ENCODE measurements around the gene RXRA. TPM values are rescaled to one million over a fixed set of nuclear protein-coding genes. Genes with fewer than 3 reads are reported as not detected.
A peak's percentile ranks its signal among the peaks of the same experiment; 100 is the strongest.

RXRA gene
- total and polyA plus RNA-seq, 7 experiments from 2014 or later = 0.31 to 59.5 (median 8.4) TPM

DNA sequence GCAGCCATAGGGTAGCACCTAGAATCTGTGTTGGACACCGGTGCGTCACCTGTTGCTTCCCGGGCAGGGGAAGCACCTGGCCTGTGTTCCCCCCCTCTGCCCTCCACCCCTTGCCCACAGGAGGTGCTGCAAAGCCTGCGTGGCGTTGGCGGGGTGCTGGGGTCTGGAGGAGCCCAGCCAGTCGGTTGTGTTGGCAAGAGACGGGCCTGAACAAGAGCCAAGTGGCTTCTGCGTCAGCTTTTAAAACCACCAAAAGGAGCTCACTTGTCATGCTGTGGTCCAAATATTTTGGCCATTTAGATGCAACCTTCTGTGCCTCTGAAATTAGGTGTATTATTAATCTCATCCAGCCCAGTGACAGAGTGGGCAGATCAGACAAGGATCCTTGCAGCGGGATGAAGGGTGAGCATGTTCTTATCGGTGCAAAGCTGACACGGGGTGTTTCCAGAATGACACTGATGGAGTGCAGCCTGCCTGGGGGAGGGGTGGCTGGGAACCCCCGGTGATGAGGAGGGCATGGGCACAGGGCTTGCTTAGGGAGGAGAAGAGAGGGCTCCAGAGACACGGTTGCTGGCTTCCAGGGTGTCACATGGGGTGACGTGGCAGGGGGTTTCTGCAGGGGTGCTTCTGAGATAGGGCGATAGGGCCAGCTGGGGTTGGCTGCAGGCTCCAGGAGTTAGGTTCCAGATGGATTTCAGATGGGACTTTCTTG, 9.7 kb upstream of the RXRA start:
- ChIA-PET CTCF (no interaction called here), POLR2A (no interaction called here)
- no peak overlapping the region for H3K27ac ChIP-seq (ENCODE audit: low read depth, low read length)
- DNase-seq (peak in 1 of 9 donors; percentile 39), ATAC-seq (peak; percentile 50)
- Mint-ChIP-seq H3K9me3 (peaks cover 0 to 12% (median 2%) of the 10 kb centered on the region in 11 donors), H3K4me3 (no peak overlapping the region), H3K27ac (peak overlapping the region in 1 of 9 donors; percentile 24), H3K4me1 (peaks cover 0 to 3% (median 0%) of the 10 kb centered on the region in 7 donors), H3K27me3 (peaks cover 4 to 12% (median 10%) of the 10 kb centered on the region in 5 donors), H3K36me3 (peaks cover 0 to 8% (median 0%) of the 10 kb centered on the region in 5 donors)
- no peaks in the 10 kb centered on the region for H3K9me3 ChIP-seq (ENCODE audit: control insufficient read depth in 2 of 3, low read length in 3 of 3)
- H3K4me3 ChIP-seq (ENCODE audit: low read length) = no peak overlapping the region
- H3K36me3 ChIP-seq (ENCODE audit: control insufficient read depth in 2 of 3, insufficient read depth in 3 of 3, low read length in 3 of 3) = no peaks in the 10 kb centered on the region
- no peaks in the 10 kb centered on the region for H3K4me1 ChIP-seq (ENCODE audit: control insufficient read depth in 2 of 2, insufficient read depth in 2 of 2, low read length in 2 of 2)
- intact Hi-C loops (cut with micrococcal nuclease) = no loop called here
- H3K27me3 ChIP-seq (ENCODE audit: control insufficient read depth in 2 of 2, insufficient read depth in 2 of 2, low read length in 2 of 2) = no peaks in the 10 kb centered on the region

GRCh38 chr9:134317400-134317789, 8.9 kb upstream of the RXRA start:
- H3K36me3 ChIP-seq (ENCODE audit: control insufficient read depth in 2 of 3, insufficient read depth in 3 of 3, low read length in 3 of 3) = no peaks in the 10 kb centered on the region
- H3K4me3 ChIP-seq (ENCODE audit: low read length) = no peak overlapping the region
- ChIA-PET POLR2A (no interaction called here), CTCF (no interaction called here)
- Mint-ChIP-seq H3K36me3 (peaks cover 0 to 8% (median 0%) of the 10 kb centered on the region in 5 donors), H3K9me3 (peaks cover 0 to 9% (median 2%) of the 10 kb centered on the region in 11 donors), H3K27me3 (peaks cover 4 to 8% (median 7%) of the 10 kb centered on the region in 5 donors), H3K4me1 (peaks cover 0 to 3% (median 0%) of the 10 kb centered on the region in 7 donors), H3K27ac (peak overlapping the region in 1 of 9 donors; percentile 86), H3K4me3 (no peak overlapping the region)
- no peaks in the 10 kb centered on the region for H3K27me3 ChIP-seq (ENCODE audit: control insufficient read depth in 2 of 2, insufficient read depth in 2 of 2, low read length in 2 of 2)
- DNase-seq (no peak), ATAC-seq (no peak)
- H3K4me1 ChIP-seq (ENCODE audit: control insufficient read depth in 2 of 2, insufficient read depth in 2 of 2, low read length in 2 of 2) = no peaks in the 10 kb centered on the region
- H3K27ac ChIP-seq (ENCODE audit: low read depth, low read length) = no peak overlapping the region
- H3K9me3 ChIP-seq (ENCODE audit: control insufficient read depth in 2 of 3, low read length in 3 of 3) = no peaks in the 10 kb centered on the region
- intact Hi-C loops (cut with micrococcal nuclease) = no loop called here

DNA sequence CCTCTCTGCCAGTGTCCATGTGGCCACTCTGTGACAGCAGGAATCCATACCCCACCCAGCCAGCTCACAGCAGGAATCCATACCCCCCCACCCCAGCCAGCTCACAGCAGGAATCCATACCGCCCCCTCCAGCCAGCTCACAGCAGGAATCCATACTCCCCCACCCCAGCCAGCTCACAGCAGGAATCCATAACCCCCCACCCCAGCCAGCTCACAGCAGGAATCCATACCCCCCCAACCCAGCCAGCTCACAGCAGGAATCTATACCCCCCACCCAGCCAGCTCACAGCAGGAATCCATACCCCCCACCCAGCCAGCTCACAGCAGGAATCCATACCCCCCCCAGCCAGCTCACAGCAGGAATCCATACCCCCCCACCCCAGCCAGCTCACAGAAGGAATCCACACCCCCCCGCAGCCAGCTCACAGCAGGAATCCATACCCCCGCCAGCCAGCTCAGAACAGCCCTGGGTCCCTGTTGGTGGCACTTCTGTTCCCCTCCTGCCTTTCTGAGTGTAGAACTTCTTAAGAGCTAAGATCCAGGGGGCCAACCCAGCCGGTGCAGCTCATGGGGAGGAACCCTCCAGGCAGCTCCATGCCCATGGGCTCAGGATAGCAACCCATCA, 8.4 kb upstream of the RXRA start:
- Histone ChIP-seq H3K27me3 (ENCODE audit: control insufficient read depth in 2 of 2, insufficient read depth in 2 of 2, low read length in 2 of 2) (no peaks in the 10 kb centered on the region), H3K9me3 (ENCODE audit: control insufficient read depth in 2 of 3, low read length in 3 of 3) (no peaks in the 10 kb centered on the region), H3K4me3 (ENCODE audit: low read length) (no peak overlapping the region), H3K27ac (ENCODE audit: low read depth, low read length) (no peak overlapping the region), H3K4me1 (ENCODE audit: control insufficient read depth in 2 of 2, insufficient read depth in 2 of 2, low read length in 2 of 2) (no peaks in the 10 kb centered on the region), H3K36me3 (ENCODE audit: control insufficient read depth in 2 of 3, insufficient read depth in 3 of 3, low read length in 3 of 3) (no peaks in the 10 kb centered on the region)
- Mint-ChIP-seq H3K27ac (no peak overlapping the region), H3K4me1 (peaks cover 0 to 3% (median 0%) of the 10 kb centered on the region in 7 donors), H3K36me3 (peaks cover 0 to 8% (median 0%) of the 10 kb centered on the region in 5 donors), H3K4me3 (no peak overlapping the region), H3K27me3 (peaks cover under 1 to 8% (median 4%) of the 10 kb centered on the region in 5 donors), H3K9me3 (peaks cover 0 to 9% (median 2%) of the 10 kb centered on the region in 11 donors)
- POLR2A ChIA-PET = no interaction called here
- CTCF ChIA-PET = no interaction called here
- DNase-seq (no peak), ATAC-seq (no peak)
- intact Hi-C loops (cut with micrococcal nuclease) = no loop called here

GRCh38 chr9:134318481-134318891, 7.8 kb upstream of the RXRA start:
- H3K4me3 Mint-ChIP-seq = no peak overlapping the region
- H3K36me3 Mint-ChIP-seq = peaks cover 0 to 4% (median 0%) of the 10 kb centered on the region in 5 donors
- ChIA-PET POLR2A (no interaction called here), CTCF (no interaction called here)
- DNase-seq (no peak), ATAC-seq (no peak)
- no peak overlapping the region for H3K27ac ChIP-seq (ENCODE audit: low read depth, low read length)
- H3K9me3 ChIP-seq (ENCODE audit: control insufficient read depth in 2 of 3, low read length in 3 of 3) = no peaks in the 10 kb centered on the region
- peaks cover 0 to 12% (median 3%) of the 10 kb centered on the region in 5 donors for H3K27me3 Mint-ChIP-seq
- no peaks in the 10 kb centered on the region for H3K4me1 ChIP-seq (ENCODE audit: control insufficient read depth in 2 of 2, insufficient read depth in 2 of 2, low read length in 2 of 2)
- H3K27me3 ChIP-seq (ENCODE audit: control insufficient read depth in 2 of 2, insufficient read depth in 2 of 2, low read length in 2 of 2) = no peaks in the 10 kb centered on the region
- H3K4me3 ChIP-seq (ENCODE audit: low read length) = no peak overlapping the region
- intact Hi-C loops (cut with micrococcal nuclease) = no loop called here
- peaks cover 0 to 5% (median 0%) of the 10 kb centered on the region in 11 donors for H3K9me3 Mint-ChIP-seq
- H3K36me3 ChIP-seq (ENCODE audit: control insufficient read depth in 2 of 3, insufficient read depth in 3 of 3, low read length in 3 of 3) = no peaks in the 10 kb centered on the region
- H3K27ac Mint-ChIP-seq = no peak overlapping the region
- peaks cover 0 to 3% (median 0%) of the 10 kb centered on the region in 7 donors for H3K4me1 Mint-ChIP-seq

GRCh38 chr9:134318941-134319305, 7.3 kb upstream of the RXRA start:
- no peaks in the 10 kb centered on the region for H3K36me3 Mint-ChIP-seq
- Histone ChIP-seq H3K4me1 (ENCODE audit: control insufficient read depth in 2 of 2, insufficient read depth in 2 of 2, low read length in 2 of 2) (no peaks in the 10 kb centered on the region), H3K27ac (ENCODE audit: low read depth, low read length) (no peak overlapping the region), H3K9me3 (ENCODE audit: control insufficient read depth in 2 of 3, low read length in 3 of 3) (no peaks in the 10 kb centered on the region), H3K36me3 (ENCODE audit: control insufficient read depth in 2 of 3, insufficient read depth in 3 of 3, low read length in 3 of 3) (no peaks in the 10 kb centered on the region), H3K27me3 (ENCODE audit: control insufficient read depth in 2 of 2, insufficient read depth in 2 of 2, low read length in 2 of 2) (no peaks in the 10 kb centered on the region), H3K4me3 (ENCODE audit: low read length) (no peak overlapping the region)
- peaks cover 0 to 3% (median 0%) of the 10 kb centered on the region in 7 donors for H3K4me1 Mint-ChIP-seq
- ATAC-seq (no peak), DNase-seq (no peak)
- ChIA-PET CTCF (no interaction called here), POLR2A (no interaction called here)
- peaks cover 0 to 13% (median 0%) of the 10 kb centered on the region in 5 donors for H3K27me3 Mint-ChIP-seq
- H3K9me3 Mint-ChIP-seq = peaks cover 0 to under 1% (median 0%) of the 10 kb centered on the region in 11 donors
- intact Hi-C loops (cut with micrococcal nuclease) = no loop called here
- H3K27ac Mint-ChIP-seq = no peak overlapping the region
- H3K4me3 Mint-ChIP-seq = no peak overlapping the region

- no peak overlapping the region for H3K4me3 ChIP-seq (ENCODE audit: low read length)
- H3K4me1 ChIP-seq (ENCODE audit: control insufficient read depth in 2 of 2, insufficient read depth in 2 of 2, low read length in 2 of 2) = no peaks in the 10 kb centered on the region
- H3K36me3 ChIP-seq (ENCODE audit: control insufficient read depth in 2 of 3, insufficient read depth in 3 of 3, low read length in 3 of 3) = no peaks in the 10 kb centered on the region
- no peaks in the 10 kb centered on the region for H3K9me3 ChIP-seq (ENCODE audit: control insufficient read depth in 2 of 3, low read length in 3 of 3)
- no peak overlapping the region for H3K27ac ChIP-seq (ENCODE audit: low read depth, low read length)
- no peaks in the 10 kb centered on the region for H3K9me3 Mint-ChIP-seq
- DNase-seq = no peak
- peaks cover 0 to 7% (median 2%) of the 10 kb centered on the region in 7 donors for H3K4me1 Mint-ChIP-seq
- intact Hi-C loops (cut with micrococcal nuclease) = no loop called here
- no peaks in the 10 kb centered on the region for H3K36me3 Mint-ChIP-seq
- ChIA-PET CTCF (no interaction called here), POLR2A (no interaction called here)
- no peak for ATAC-seq
- H3K4me3 Mint-ChIP-seq = no peak overlapping the region
- no peaks in the 10 kb centered on the region for H3K27me3 ChIP-seq (ENCODE audit: control insufficient read depth in 2 of 2, insufficient read depth in 2 of 2, low read length in 2 of 2)
- H3K27me3 Mint-ChIP-seq = peaks cover 0 to 19% (median 0%) of the 10 kb centered on the region in 5 donors
- no peak overlapping the region for H3K27ac Mint-ChIP-seq
These were observed 6.7 kb upstream of the RXRA start for GRCh38 chr9:134319306-134320125.
